NCI-H1092 (cell line): Measurements from ENCODE around the gene ABR.

ENCODE experiments used
- DNase-seq: peaks from one replicate; lab custom pipeline; 2025; lab: John Stamatoyannopoulos, UW

ABR gene

DNA sequence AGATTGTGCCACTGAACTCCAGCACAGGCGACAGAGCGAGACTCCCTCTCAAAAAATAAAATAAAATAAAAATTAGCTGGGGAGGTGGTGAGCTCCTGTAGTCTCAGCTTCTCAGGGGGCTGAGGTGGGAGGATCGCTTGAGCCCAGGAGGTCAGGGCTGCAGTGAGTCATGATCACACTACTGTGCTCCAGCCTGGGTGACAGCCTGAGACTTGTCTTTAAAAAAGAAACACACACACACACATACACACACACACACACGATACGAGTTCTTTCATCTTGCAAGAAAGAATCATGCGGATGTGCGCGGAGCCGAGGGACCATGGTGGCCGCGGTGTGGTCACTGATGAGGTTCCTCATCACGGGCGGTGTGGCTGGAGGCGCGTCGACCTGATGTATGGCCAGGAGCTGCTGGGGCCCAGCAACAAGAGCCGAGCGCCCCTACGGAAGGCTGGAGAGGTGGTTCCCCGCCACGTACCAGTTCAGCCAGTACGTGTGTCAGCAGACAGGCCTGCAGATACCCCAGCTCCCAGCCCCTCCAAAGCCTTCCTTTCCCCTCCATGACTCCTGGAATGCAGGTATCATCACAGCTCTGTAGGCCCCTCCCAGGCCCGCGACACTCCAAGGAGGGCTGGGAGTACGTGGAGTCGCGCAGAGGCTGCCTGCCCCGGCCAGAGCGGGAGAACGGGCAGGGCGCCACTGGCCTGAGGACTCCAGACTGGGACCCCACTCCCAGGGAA is 220.9 kb downstream of the ABR start:
- DNase-seq: no peak

GRCh38 chr17:957856-958421 is 221.8 kb downstream of the ABR start:
- DNase-seq: no peak

DNA sequence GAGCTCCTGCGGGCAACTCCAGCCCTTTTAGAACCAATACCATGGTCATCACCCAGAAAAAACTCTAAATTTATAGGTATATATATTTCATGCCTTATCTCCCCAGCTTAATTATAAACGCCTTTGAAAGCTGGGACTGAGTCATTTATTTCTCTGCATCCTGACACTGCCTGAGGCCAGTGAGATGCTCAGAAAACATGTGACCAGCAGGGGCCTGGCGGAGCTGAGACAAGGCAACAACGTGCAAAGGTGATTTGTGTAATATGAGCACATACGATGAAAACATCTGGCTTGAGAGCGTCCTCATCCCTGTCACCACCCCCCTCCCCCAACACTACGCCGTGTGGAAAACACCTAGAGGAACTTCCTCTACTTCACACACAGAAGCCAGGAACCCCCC is 222.9 kb downstream of the ABR start:
- DNase-seq: no peak

DNA sequence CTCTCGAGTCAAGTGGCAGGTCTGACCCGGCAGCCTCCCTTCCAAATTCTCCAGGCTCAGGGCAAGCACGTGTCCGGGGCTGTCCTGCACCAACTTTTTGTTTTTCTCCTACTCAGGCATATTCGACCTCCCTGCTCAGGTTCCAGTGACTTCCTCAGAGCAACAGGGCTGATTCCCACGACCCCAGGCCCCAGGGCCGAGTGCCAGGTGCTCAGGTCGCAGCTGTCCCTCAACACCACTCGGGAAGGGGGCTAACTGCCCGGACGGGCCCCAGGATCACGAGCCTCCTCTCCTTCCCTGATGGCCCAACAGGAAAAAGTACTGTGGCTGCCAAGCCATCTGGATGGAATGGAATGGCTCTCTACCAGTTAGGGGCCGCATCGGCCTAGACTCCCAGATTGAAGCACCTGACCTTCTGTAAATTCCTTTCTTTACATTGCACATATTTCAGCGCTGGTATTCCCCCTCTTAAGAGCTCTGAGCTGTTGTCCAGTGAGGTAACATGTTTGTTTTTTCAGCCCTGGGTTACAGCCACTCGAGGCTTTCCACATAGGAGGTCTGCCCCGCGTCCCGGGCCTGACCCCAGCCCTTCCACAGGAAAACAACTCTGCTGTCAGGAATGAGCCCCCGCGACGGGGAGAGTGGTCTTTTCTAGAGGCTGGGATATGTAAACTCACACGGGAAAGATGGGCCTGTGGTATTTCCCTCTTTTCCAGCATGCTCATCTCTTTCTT is 225.2 kb downstream of the ABR start:
- DNase-seq: no peak

GRCh38 chr17:953767-954166 is 226.0 kb downstream of the ABR start:
- DNase-seq: no peak
